A204.1 (cell line): Measurements from ENCODE around the gene BNIP1.

Source experiments
- FAIRE-seq: peaks from 2 replicates; lab custom pipeline; 2012; peaks lifted over from hg19 to GRCh38; lab: Jason Lieb, UNC

The BNIP1 gene

DNA sequence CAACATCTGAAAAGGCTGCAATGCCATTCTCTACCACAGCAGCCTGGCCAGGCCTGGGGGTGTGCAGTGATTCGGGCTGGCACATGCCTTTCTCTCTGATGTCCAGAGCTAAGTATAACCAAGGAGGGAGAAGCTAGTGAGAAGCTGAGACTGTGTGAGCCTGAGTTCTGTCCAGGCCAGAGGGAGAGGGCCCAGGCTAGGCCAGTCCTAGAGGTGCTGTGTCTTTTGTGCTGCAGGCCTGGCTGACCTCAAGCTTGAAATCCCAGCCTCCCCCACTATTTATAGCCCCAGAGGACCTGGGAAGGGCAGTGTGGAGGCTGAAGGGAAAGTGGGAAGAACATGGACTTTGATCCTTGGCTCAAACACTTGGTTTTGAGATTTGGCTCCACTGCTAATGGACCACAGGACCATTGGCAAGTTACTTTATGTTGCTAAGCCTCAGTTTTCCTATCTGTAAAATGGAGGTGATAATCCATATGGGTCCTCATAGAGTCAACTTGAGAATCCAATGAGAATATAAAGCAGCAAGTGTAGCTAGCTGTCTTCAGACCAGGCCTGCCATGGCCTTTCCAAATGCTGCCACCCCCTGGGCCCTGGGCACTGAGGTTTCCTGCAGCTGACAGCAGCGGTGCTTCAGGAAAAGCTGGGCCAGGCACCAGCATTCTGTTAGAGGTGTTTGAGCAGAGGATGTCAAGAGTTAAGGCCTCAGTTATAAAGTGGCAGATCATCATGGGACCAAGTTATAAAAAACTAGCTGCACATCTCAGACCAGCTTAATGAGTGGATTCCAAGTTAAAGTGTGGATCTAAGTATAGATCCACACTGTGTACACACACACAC, 21.1 kb downstream of the BNIP1 start:
- no peak for FAIRE-seq

DNA sequence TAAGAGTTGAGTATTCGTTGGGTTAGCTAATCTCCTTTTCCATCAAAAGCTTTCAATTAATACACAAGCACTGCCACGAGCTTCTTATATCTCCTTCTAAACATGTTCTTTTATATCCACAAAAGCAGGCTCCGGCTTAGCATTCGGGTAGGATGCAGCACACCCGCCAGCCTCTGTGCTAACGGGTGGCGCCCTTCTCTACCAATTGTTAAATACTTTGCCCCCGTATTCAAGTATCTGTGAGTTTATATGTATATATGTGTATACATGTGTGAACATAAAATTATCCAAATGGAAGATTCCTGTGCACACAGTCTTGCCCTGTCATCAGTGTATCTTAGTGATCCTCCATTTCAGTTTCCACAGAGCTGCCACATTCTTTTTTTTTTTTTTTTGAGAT, 27.8 kb downstream of the BNIP1 start:
- FAIRE-seq, result no peak

DNA sequence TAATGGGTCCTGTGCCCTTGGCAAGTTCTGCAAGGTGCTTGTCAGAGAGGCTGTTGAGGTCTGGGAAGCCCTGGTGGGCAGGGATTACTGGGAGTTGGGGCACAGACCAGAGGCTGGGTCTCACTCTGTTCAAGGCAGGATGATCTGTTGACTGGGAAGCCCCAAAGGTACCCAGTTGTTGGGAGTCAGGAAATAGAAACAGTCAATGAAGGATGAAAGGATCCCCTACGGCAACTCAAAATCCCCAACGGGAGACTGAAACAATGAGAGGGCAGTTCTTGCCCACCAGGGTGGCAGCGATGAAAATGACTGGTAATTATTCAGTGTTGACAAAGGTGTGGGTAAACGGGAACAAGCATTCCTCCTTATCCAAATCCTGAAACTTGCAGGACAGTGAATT, 31.2 kb downstream of the BNIP1 start:
- no peak for FAIRE-seq

DNA sequence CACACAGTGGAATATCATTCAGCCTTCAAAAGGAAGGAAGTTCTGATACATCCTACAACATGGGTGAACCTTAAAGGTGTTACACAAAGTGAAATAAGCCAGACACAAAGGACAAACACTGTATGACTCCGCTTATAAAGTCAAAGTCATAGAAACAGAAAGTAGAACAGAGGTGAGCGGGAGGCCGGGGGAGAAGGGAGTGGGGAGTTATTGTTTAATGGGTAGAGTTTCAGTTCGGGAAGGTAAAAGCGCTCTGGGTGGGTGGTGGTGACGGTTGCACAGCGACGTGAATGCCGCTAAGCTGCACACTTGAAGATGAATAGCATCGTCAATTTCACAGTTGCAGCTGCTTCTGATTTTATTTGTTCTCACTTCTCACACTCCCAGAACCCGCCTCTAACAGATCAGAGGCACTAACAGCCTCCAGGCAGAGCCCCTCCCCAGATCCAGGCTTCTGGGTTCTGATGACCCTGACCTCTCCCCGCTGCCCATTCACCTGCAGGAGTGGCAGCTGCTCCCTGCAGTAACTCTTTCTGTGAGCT, 34.1 kb downstream of the BNIP1 start:
- FAIRE-seq, result no peak

DNA sequence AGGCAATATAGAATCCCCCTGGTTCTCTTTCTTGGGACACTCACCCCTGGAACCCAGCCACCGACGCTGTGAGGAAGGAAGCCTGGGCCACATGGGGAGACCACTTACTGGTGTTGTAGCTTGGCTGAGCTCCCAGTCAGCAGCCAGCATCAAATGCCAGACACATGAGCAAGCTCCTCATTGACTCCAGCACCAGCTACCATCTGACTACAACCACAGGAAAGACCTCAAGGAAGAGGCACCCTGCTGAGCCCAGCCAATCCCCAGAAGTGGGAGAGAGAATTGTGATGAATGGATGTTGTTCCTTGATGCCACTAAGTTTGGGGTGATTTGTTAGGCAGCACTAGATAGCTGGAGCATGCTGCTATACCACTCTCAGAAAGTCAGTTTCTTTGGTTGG, 36.0 kb downstream of the BNIP1 start:
- FAIRE-seq, result no peak

- FAIRE-seq, result no peak
These were observed 42.9 kb downstream of the BNIP1 start for GRCh38 chr5:173187054-173187743.

DNA sequence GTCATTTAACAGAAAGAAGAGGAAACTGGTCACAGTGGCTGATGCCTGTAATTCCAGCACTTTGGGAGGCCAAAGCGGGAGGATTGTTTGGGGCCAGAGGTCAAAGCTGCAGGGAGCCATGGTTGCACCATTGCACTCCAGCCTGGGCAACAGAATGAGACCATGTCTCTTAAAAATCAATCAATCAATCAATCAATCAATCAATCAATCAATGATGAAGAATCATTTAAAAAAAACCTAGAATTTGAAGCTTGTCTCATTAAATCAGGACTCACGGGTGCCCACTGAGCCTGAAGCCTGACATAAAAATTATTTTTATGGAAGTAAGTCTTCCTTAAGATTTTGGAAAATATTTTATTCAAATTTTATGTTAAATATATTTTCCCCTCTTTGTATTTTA, 43.9 kb downstream of the BNIP1 start:
- no peak for FAIRE-seq

DNA sequence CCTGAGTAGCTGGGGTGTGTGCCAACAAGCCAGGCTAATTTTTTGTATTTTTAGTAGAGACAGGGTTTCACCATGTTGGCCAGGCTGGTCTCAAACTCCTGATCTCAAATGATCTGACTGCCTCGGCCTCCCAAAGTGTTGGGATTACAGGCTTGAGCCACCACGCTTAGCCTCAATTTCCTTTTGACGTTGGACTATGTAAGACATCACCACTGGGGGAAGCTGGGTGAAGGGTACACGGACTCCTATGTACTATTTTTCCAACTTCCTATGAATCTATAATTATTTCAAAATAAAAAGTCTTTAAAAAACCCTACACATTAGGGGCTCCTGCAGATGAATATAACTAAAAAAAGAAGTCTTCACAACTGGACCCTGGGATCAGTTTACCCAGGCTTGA, 46.7 kb downstream of the BNIP1 start:
- no peak for FAIRE-seq

GRCh38 chr5:173191561-173191960, 47.2 kb downstream of the BNIP1 start:
- FAIRE-seq, result no peak

DNA sequence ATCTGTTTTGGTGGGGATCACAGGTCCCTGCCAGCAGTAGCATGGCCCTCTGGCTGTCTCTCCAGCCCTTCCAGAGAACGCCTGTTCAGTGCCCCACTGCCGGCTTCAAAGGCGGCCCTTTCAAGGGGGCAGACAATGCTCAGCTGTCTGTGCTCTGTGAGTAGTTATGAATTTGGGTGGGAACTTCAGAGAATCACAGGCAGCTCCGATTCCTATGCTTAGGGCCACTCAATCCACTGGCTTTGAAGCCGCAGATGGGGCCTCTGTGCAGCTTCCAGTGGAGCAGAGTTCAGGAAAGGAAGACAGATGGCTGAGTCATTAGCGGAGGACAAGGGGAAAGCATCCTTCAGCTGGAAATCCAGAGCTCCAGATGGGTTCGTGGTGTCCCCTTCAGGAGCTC, 48.2 kb downstream of the BNIP1 start:
- no peak for FAIRE-seq

- no peak for FAIRE-seq
These were observed 52.0 kb downstream of the BNIP1 start for GRCh38 chr5:173196133-173196952.

GRCh38 chr5:173197375-173197891, 53.1 kb downstream of the BNIP1 start:
- no peak for FAIRE-seq

DNA sequence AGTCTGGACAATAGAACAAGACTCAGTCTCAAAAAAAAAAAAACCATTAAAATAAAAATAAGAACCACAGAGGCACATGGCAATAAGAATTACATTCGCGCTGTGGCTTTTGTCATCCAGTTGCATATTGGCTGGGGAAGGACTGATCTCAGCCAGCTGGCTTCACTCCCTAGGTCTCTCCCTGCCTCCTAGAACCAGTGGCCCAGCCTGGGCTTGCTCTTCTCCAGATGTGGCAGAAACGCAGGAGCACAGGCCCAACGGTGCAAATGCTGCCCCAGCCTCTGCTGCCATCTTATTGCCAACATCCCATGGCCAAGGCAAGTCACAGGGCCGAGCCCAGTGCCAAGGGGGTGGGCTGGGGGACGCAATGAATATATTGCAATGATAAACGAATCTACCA, 53.7 kb downstream of the BNIP1 start:
- no peak for FAIRE-seq

DNA sequence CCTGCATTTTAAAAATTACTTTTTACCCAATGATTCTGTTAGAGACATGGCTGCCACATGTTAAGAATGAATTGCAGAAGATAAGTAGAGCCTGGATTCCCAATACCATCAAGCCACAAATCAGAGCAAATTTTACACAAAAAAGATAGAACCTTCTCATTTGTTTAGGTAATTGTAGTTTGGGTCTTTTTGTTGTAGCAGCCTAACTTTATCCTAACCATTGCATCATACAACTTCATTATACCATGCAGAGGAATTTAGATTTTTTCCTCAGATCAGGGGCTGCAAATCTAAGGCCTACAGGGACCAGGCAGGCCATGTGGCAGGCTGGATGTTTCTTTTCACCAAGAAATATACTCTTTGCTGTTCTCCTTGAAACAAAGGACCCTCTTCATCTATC, 56.0 kb downstream of the BNIP1 start:
- FAIRE-seq, result no peak

- no peak for FAIRE-seq
These were observed 57.4 kb downstream of the BNIP1 start for GRCh38 chr5:173201636-173202265.

DNA sequence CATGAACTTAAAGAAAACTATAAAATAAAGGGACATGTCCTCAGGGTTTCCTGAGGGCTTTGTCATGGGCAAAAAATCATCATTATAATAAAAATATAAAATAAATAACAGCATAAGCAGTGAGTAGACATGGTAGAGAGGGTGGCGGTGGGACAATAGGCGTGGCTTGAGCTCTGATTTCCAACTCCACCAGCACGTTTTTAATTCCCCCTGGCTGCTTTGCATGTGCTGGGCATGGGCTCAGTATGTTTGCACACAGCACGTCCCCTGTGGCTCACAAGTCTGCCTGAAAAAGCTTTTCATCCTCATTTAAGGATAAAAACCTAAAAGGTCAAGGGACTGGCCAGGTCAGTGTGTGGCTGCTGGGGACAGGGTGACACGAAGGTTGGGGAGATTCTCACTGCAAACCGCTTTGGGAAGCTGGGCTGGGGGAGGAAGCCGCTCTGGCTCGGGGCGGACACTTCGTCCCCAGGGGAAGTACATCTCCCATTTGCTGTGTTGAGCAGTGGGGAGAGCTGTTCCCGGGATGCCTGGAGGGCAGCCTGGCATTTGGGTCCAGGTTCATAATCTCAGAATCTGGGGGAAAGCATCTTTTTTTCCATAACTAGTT, 58.0 kb downstream of the BNIP1 start:
- FAIRE-seq, result no peak

- peak; percentile 83 for FAIRE-seq
These were observed 60.1 kb downstream of the BNIP1 start for GRCh38 chr5:173204185-173204979.

GRCh38 chr5:173205916-173206315, 61.6 kb downstream of the BNIP1 start:
- no peak for FAIRE-seq

DNA sequence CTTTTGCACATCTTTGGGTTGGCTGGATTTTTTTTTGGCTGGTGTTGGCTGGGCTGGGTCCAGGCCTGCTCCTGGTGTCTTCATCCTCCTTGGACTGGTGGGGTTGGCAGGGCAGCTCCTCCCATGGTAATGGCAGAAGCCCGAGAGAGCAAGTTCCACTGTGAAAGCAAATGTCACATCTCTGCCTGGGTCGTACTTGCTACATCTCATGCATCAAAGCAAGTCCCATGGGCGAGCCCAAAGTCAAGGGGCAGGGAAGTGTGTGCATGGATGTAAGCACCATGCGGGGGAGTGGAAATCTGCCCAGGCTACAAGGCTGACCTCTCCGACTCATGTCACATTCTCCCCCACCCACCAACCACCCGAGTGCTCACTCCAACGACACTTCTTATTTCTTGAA, 64.0 kb downstream of the BNIP1 start:
- no peak for FAIRE-seq

- FAIRE-seq, result no peak
These were observed 66.5 kb downstream of the BNIP1 start for GRCh38 chr5:173210877-173211276.

GRCh38 chr5:173211284-173211683, 67.0 kb downstream of the BNIP1 start:
- no peak for FAIRE-seq
